Measurements from ENCODE around the gene JARID2. TPM values are rescaled to one million over a fixed set of nuclear protein-coding genes. Genes with fewer than 3 reads are reported as not detected.

Gene JARID2
- total and polyA plus RNA-seq, 7 experiments from 2014 or later: 6.9 to 39.6 (median 24.1) TPM

GRCh38 chr6:15364401-15365037 is 118.7 kb downstream of the JARID2 start:
- ATAC-seq (no peak), DNase-seq (no peak)
- Histone ChIP-seq H3K9me3 (ENCODE audit: control insufficient read depth in 2 of 3, low read length in 3 of 3) (no peaks in the 10 kb centered on the region), H3K27ac (ENCODE audit: low read depth, low read length) (no peak overlapping the region), H3K4me3 (ENCODE audit: low read length) (no peak overlapping the region), H3K27me3 (ENCODE audit: control insufficient read depth in 2 of 2, insufficient read depth in 2 of 2, low read length in 2 of 2) (no peaks in the 10 kb centered on the region), H3K4me1 (ENCODE audit: control insufficient read depth in 2 of 2, insufficient read depth in 2 of 2, low read length in 2 of 2) (peaks cover 17 to 24% of the 10 kb centered on the region in 2 donors), H3K36me3 (ENCODE audit: control insufficient read depth in 2 of 3, insufficient read depth in 3 of 3, low read length in 3 of 3) (no peaks in the 10 kb centered on the region)
- ChIA-PET CTCF (no interaction called here), POLR2A (no interaction called here)
- intact Hi-C loops (cut with micrococcal nuclease): loop anchor here in 1 of 2 donors (1.0 to 5.0 kb wide), 3 partner anchors 16 to 115 kb away; no protein-coding TSS in a partner anchor
- Mint-ChIP-seq H3K27ac (peak overlapping the region in 4 of 9 donors; percentile 45 to 85 (median 76)), H3K36me3 (peaks cover 0 to 17% (median 0%) of the 10 kb centered on the region in 5 donors), H3K4me3 (peak overlapping the region in 6 of 10 donors; percentile 2 to 81 (median 58)), H3K9me3 (no peaks in the 10 kb centered on the region), H3K4me1 (peaks cover 3 to 29% (median 20%) of the 10 kb centered on the region in 7 donors), H3K27me3 (no peaks in the 10 kb centered on the region)

GRCh38 chr6:15365273-15365687 is 119.4 kb downstream of the JARID2 start:
- H3K27me3 ChIP-seq (ENCODE audit: control insufficient read depth in 2 of 2, insufficient read depth in 2 of 2, low read length in 2 of 2): no peaks in the 10 kb centered on the region
- intact Hi-C loops (cut with micrococcal nuclease): loop anchor here in 1 of 2 donors (1.0 to 5.0 kb wide), 3 partner anchors 16 to 116 kb away; no protein-coding TSS in a partner anchor
- H3K36me3 ChIP-seq (ENCODE audit: control insufficient read depth in 2 of 3, insufficient read depth in 3 of 3, low read length in 3 of 3): no peaks in the 10 kb centered on the region
- Mint-ChIP-seq H3K4me3 (peak overlapping the region; percentile 46 to 85 (median 75)), H3K27me3 (no peaks in the 10 kb centered on the region), H3K27ac (peak overlapping the region in 8 of 9 donors; percentile 20 to 86 (median 74)), H3K4me1 (peaks cover 0 to 35% (median 26%) of the 10 kb centered on the region in 7 donors), H3K9me3 (no peaks in the 10 kb centered on the region), H3K36me3 (peaks cover 0 to 23% (median 0%) of the 10 kb centered on the region in 5 donors)
- H3K9me3 ChIP-seq (ENCODE audit: control insufficient read depth in 2 of 3, low read length in 3 of 3): no peaks in the 10 kb centered on the region
- CTCF ChIA-PET: no interaction called here
- peaks cover 17 to 29% of the 10 kb centered on the region in 2 donors for H3K4me1 ChIP-seq (ENCODE audit: control insufficient read depth in 2 of 2, insufficient read depth in 2 of 2, low read length in 2 of 2)
- H3K27ac ChIP-seq (ENCODE audit: low read depth, low read length): no peak overlapping the region
- H3K4me3 ChIP-seq (ENCODE audit: low read length): no peak overlapping the region
- DNase-seq (peak in 8 of 9 donors; percentile 37 to 75 (median 70)), ATAC-seq (peak; percentile 82)
- POLR2A ChIA-PET: no interaction called here

DNA sequence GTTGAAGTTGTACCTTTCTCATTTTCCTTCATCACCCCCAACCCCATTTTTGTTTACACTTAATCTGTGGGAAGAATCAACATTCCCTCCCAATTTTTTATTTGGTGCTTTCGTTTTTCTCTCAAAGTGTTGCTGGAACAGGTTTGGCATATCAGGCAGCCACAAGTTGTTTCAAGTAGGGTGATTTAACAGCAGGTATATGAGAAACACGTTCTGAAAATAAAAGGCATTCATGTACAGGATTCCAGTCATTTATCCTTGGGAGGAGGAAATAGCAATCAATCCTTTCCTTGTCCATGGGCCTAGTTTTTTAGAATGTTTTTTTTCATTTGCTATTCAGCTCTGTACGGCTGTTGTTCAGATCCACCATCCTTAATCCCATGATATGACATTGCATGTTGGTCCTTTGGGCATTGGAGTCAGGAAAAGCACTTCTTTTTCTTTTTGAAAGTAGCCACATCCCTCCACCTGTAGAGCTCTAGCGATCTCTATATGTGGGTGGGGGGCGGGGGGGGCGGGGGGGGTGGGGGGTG is 120.2 kb downstream of the JARID2 start:
- Histone ChIP-seq H3K4me1 (ENCODE audit: control insufficient read depth in 2 of 2, insufficient read depth in 2 of 2, low read length in 2 of 2) (peaks cover 17 to 29% of the 10 kb centered on the region in 2 donors), H3K36me3 (ENCODE audit: control insufficient read depth in 2 of 3, insufficient read depth in 3 of 3, low read length in 3 of 3) (no peaks in the 10 kb centered on the region), H3K27ac (ENCODE audit: low read depth, low read length) (no peak overlapping the region), H3K4me3 (ENCODE audit: low read length) (no peak overlapping the region), H3K27me3 (ENCODE audit: control insufficient read depth in 2 of 2, insufficient read depth in 2 of 2, low read length in 2 of 2) (no peaks in the 10 kb centered on the region), H3K9me3 (ENCODE audit: control insufficient read depth in 2 of 3, low read length in 3 of 3) (no peaks in the 10 kb centered on the region)
- ChIA-PET POLR2A (no interaction called here), CTCF (no interaction called here)
- Mint-ChIP-seq H3K4me3 (peak overlapping the region in 6 of 10 donors; percentile 21 to 85 (median 72)), H3K36me3 (peaks cover 0 to 23% (median 0%) of the 10 kb centered on the region in 5 donors), H3K27ac (peak overlapping the region in 5 of 9 donors; percentile 38 to 85 (median 72)), H3K4me1 (peaks cover 2 to 40% (median 33%) of the 10 kb centered on the region in 7 donors), H3K9me3 (no peaks in the 10 kb centered on the region), H3K27me3 (no peaks in the 10 kb centered on the region)
- no peak for DNase-seq
- no peak for ATAC-seq
- intact Hi-C loops (cut with micrococcal nuclease): loop anchor here in 1 of 2 donors (5.0 kb wide), 1 partner anchor 56 kb away; no protein-coding TSS in a partner anchor

- ATAC-seq (no peak), DNase-seq (no peak)
- H3K4me1 ChIP-seq (ENCODE audit: control insufficient read depth in 2 of 2, insufficient read depth in 2 of 2, low read length in 2 of 2): peaks cover 17 to 29% of the 10 kb centered on the region in 2 donors
- H3K4me3 Mint-ChIP-seq: peak overlapping the region in 2 of 10 donors; percentile 21 to 64
- POLR2A ChIA-PET: no interaction called here
- H3K9me3 ChIP-seq (ENCODE audit: control insufficient read depth in 2 of 3, low read length in 3 of 3): no peaks in the 10 kb centered on the region
- H3K27ac ChIP-seq (ENCODE audit: low read depth, low read length): no peak overlapping the region
- peaks cover 0 to 23% (median 0%) of the 10 kb centered on the region in 5 donors for H3K36me3 Mint-ChIP-seq
- H3K36me3 ChIP-seq (ENCODE audit: control insufficient read depth in 2 of 3, insufficient read depth in 3 of 3, low read length in 3 of 3): no peaks in the 10 kb centered on the region
- intact Hi-C loops (cut with micrococcal nuclease): loop anchor here in 1 of 2 donors (5.0 kb wide), 1 partner anchor 55 kb away; no protein-coding TSS in a partner anchor
- no peaks in the 10 kb centered on the region for H3K27me3 ChIP-seq (ENCODE audit: control insufficient read depth in 2 of 2, insufficient read depth in 2 of 2, low read length in 2 of 2)
- no peak overlapping the region for H3K4me3 ChIP-seq (ENCODE audit: low read length)
- peak overlapping the region in 2 of 9 donors; percentile 8 to 75 for H3K27ac Mint-ChIP-seq
- no peaks in the 10 kb centered on the region for H3K9me3 Mint-ChIP-seq
- H3K4me1 Mint-ChIP-seq: peaks cover 10 to 48% (median 41%) of the 10 kb centered on the region in 7 donors
- no peaks in the 10 kb centered on the region for H3K27me3 Mint-ChIP-seq
- CTCF ChIA-PET: no interaction called here
Observed at GRCh38 chr6:15366879-15367278, 121.0 kb downstream of the JARID2 start.

- ATAC-seq: peak; percentile 59
- H3K27me3 Mint-ChIP-seq: no peaks in the 10 kb centered on the region
- H3K27ac Mint-ChIP-seq: peak overlapping the region in 6 of 9 donors; percentile 8 to 66 (median 27)
- H3K4me3 ChIP-seq (ENCODE audit: low read length): no peak overlapping the region
- peaks cover 0 to 23% (median 0%) of the 10 kb centered on the region in 5 donors for H3K36me3 Mint-ChIP-seq
- no peaks in the 10 kb centered on the region for H3K9me3 Mint-ChIP-seq
- H3K36me3 ChIP-seq (ENCODE audit: control insufficient read depth in 2 of 3, insufficient read depth in 3 of 3, low read length in 3 of 3): no peaks in the 10 kb centered on the region
- intact Hi-C loops (cut with micrococcal nuclease): loop anchor here in 1 of 2 donors (5.0 kb wide), 1 partner anchor 54 kb away; no protein-coding TSS in a partner anchor
- ChIA-PET CTCF (no interaction called here), POLR2A (interaction anchor here (0.5 to 0.7 kb wide), 2 partner anchors 23 to 1691 kb away, joined by 3 read pairs; no protein-coding TSS in a partner anchor)
- peaks cover 11 to 27% of the 10 kb centered on the region in 2 donors for H3K4me1 ChIP-seq (ENCODE audit: control insufficient read depth in 2 of 2, insufficient read depth in 2 of 2, low read length in 2 of 2)
- no peaks in the 10 kb centered on the region for H3K9me3 ChIP-seq (ENCODE audit: control insufficient read depth in 2 of 3, low read length in 3 of 3)
- DNase-seq: no peak
- H3K4me1 Mint-ChIP-seq: peaks cover 12 to 49% (median 43%) of the 10 kb centered on the region in 7 donors
- no peaks in the 10 kb centered on the region for H3K27me3 ChIP-seq (ENCODE audit: control insufficient read depth in 2 of 2, insufficient read depth in 2 of 2, low read length in 2 of 2)
- H3K4me3 Mint-ChIP-seq: peak overlapping the region in 3 of 10 donors; percentile 1 to 21 (median 11)
- H3K27ac ChIP-seq (ENCODE audit: low read depth, low read length): no peak overlapping the region
Observed at GRCh38 chr6:15368186-15368585, 122.3 kb downstream of the JARID2 start.

GRCh38 chr6:15368873-15369272 is 123.0 kb downstream of the JARID2 start:
- Mint-ChIP-seq H3K9me3 (no peaks in the 10 kb centered on the region), H3K27me3 (no peaks in the 10 kb centered on the region), H3K4me3 (peak overlapping the region in 1 of 10 donors; percentile 21), H3K36me3 (peaks cover 0 to 23% (median 0%) of the 10 kb centered on the region in 5 donors), H3K27ac (peak overlapping the region in 1 of 9 donors; percentile 0), H3K4me1 (peaks cover 12 to 49% (median 43%) of the 10 kb centered on the region in 7 donors)
- ChIA-PET CTCF (interaction anchor here (1.2 kb wide), 1 partner anchor 19 kb away, joined by 3 read pairs; no protein-coding TSS in a partner anchor), POLR2A (interaction anchor here (0.7 kb wide), 1 partner anchor 1692 kb away, joined by 3 read pairs; no protein-coding TSS in a partner anchor)
- ATAC-seq (no peak), DNase-seq (no peak)
- no peaks in the 10 kb centered on the region for H3K36me3 ChIP-seq (ENCODE audit: control insufficient read depth in 2 of 3, insufficient read depth in 3 of 3, low read length in 3 of 3)
- no peaks in the 10 kb centered on the region for H3K9me3 ChIP-seq (ENCODE audit: control insufficient read depth in 2 of 3, low read length in 3 of 3)
- no peak overlapping the region for H3K4me3 ChIP-seq (ENCODE audit: low read length)
- peaks cover 5 to 26% of the 10 kb centered on the region in 2 donors for H3K4me1 ChIP-seq (ENCODE audit: control insufficient read depth in 2 of 2, insufficient read depth in 2 of 2, low read length in 2 of 2)
- intact Hi-C loops (cut with micrococcal nuclease): loop anchor here in 1 of 2 donors (5.0 kb wide), 1 partner anchor 53 kb away; no protein-coding TSS in a partner anchor
- no peaks in the 10 kb centered on the region for H3K27me3 ChIP-seq (ENCODE audit: control insufficient read depth in 2 of 2, insufficient read depth in 2 of 2, low read length in 2 of 2)
- no peak overlapping the region for H3K27ac ChIP-seq (ENCODE audit: low read depth, low read length)
